SH-SY5Y (cell line): ENCODE measurements around the gene OR11H6.

Experiments
- GATA2 ChIP-seq: IDR thresholded peaks from 2 replicates; pipeline ENCODE4 v1.6.1; 2011; ENCODE audit warnings: mild to moderate bottlenecking, low read depth, low read length
- GATA3 ChIP-seq: IDR thresholded peaks from 2 replicates; pipeline ENCODE4 v1.6.1; 2011; ENCODE audit warnings: low read depth, mild to moderate bottlenecking, low read length, moderate library complexity

DNA sequence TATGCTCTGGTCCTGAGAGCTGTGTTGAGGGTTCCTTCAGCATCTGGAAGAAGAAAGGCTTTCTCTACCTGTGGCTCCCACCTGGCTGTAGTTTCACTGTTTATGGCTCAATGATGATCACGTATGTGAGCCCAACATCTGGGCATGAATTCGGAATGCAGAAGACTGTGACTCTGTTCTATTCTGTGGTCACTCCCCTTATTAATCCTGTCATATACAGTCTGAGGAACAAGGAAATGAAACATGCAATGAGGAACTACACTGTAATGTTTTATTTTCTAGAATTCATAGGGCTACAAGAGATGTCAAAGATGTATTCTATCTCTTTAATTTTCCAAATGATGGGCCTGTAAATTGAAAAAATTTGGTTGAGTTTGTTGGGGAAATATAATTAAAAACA is 43.6 kb upstream of the OR11H6 start:
- TF ChIP-seq GATA2 (no peak), GATA3 (no peak)
